GM18867 (cell line): ENCODE results near the gene TSPAN8.
"Not testable (repeated sequence)": the region's sequence is repeated elsewhere in the genome, so short reads cannot be mapped to it uniquely, and the experiment has no call there.

Experiments
- ATAC-seq: cut with Tn5 transposase; IDR thresholded peaks from one replicate; pipeline ENCODE4 v1.9.1; 2021; ENCODE audit warnings: mild to moderate bottlenecking, moderate library complexity; ENCODE audit not compliant: unreplicated experiment

TSPAN8 gene

GRCh38 chr12:71164568-71165197 lies 6.9 kb upstream of the TSPAN8 start:
- ATAC-seq: no peak

GRCh38 chr12:71164166-71164565 lies 6.4 kb upstream of the TSPAN8 start:
- no peak for ATAC-seq

GRCh38 chr12:71162832-71163763 lies 5.3 kb upstream of the TSPAN8 start:
- no peak for ATAC-seq

GRCh38 chr12:71161591-71161990 lies 3.8 kb upstream of the TSPAN8 start:
- no peak for ATAC-seq

GRCh38 chr12:71160585-71160984 lies 2.8 kb upstream of the TSPAN8 start:
- ATAC-seq: no peak

GRCh38 chr12:71159878-71160277 lies 2.1 kb upstream of the TSPAN8 start:
- no peak for ATAC-seq

GRCh38 chr12:71159264-71159663 lies 1.5 kb upstream of the TSPAN8 start:
- no peak for ATAC-seq

- no peak for ATAC-seq
Measured at GRCh38 chr12:71158361-71158882, 623 bp upstream of the TSPAN8 start.

GRCh38 chr12:71155225-71155624 lies 2.6 kb downstream of the TSPAN8 start:
- ATAC-seq: no peak

- no peak for ATAC-seq
Measured at GRCh38 chr12:71152851-71153250, 4.9 kb downstream of the TSPAN8 start.

- not testable (repeated sequence) for ATAC-seq
Measured at GRCh38 chr12:71150041-71150440, 7.8 kb downstream of the TSPAN8 start.

GRCh38 chr12:71144682-71145081 lies 13.1 kb downstream of the TSPAN8 start:
- ATAC-seq: no peak

- no peak for ATAC-seq
Measured at GRCh38 chr12:71142956-71143355, 14.8 kb downstream of the TSPAN8 start.

GRCh38 chr12:71142016-71142415 lies 15.8 kb downstream of the TSPAN8 start:
- no peak for ATAC-seq

- no peak for ATAC-seq
Measured at GRCh38 chr12:71141378-71141926, 16.3 kb downstream of the TSPAN8 start.

GRCh38 chr12:71139153-71139735 lies 18.6 kb downstream of the TSPAN8 start:
- no peak for ATAC-seq

GRCh38 chr12:71138011-71138410 lies 19.8 kb downstream of the TSPAN8 start:
- no peak for ATAC-seq

- no peak for ATAC-seq
Measured at GRCh38 chr12:71135812-71136176, 22.0 kb downstream of the TSPAN8 start.

- no peak for ATAC-seq
Measured at GRCh38 chr12:71135077-71135811, 22.6 kb downstream of the TSPAN8 start.

- ATAC-seq: no peak
Measured at GRCh38 chr12:71134405-71134804, 23.4 kb downstream of the TSPAN8 start.
